DOHH2 (cell line): ENCODE data around the gene SUPT3H.

ENCODE experiments used
- H3F3A ChIP-seq: fragments of 200-600 bp; sonication (generic), shearing (Covaris generic); 2 replicates; pipeline ENCODE4 v1.6.0; 2016; ENCODE audit warnings: antibody characterized with exemption, mild to moderate bottlenecking; ENCODE audit not compliant: control insufficient read depth, insufficient read depth
- H3K27ac ChIP-seq: fragments of 200-600 bp; sonication (generic); 2 replicates; pipeline ENCODE4 v1.5.1; 2014; ENCODE audit warnings: low read depth, mild to moderate bottlenecking, low read length, moderate library complexity
- H3K27me3 ChIP-seq: fragments of 200-600 bp; sonication (generic); 2 replicates; pipeline ENCODE4 v1.6.1; 2014; ENCODE audit warnings: mild to moderate bottlenecking, low read length, mixed read lengths; ENCODE audit not compliant: control insufficient read depth
- H3K36me3 ChIP-seq: fragments of 200-600 bp; sonication (generic); 2 replicates; pipeline ENCODE4 v1.6.1; 2014; ENCODE audit warnings: mild to moderate bottlenecking, low read length, moderate library complexity, mixed read lengths; ENCODE audit not compliant: control insufficient read depth
- H3K4me1 ChIP-seq: fragments of 200-600 bp; sonication (generic); 2 replicates; pipeline ENCODE4 v1.6.1; 2014; ENCODE audit warnings: mild to moderate bottlenecking, low read length, mixed read lengths; ENCODE audit not compliant: control insufficient read depth
- H3K4me2 ChIP-seq: fragments of 200-600 bp; sonication (generic); 2 replicates; pipeline ENCODE4 v1.6.0; 2014; ENCODE audit warnings: mild to moderate bottlenecking, low read length, moderate library complexity
- H3K4me3 ChIP-seq: fragments of 200-600 bp; sonication (generic); 2 replicates; pipeline ENCODE4 v1.5.1; 2014; ENCODE audit warnings: mild to moderate bottlenecking, low read length, mixed read lengths
- H3K79me2 ChIP-seq: fragments of 200-600 bp; sonication (generic); 2 replicates; pipeline ENCODE4 v1.6.1; 2014; ENCODE audit warnings: mild to moderate bottlenecking, low read length, mixed read lengths; ENCODE audit not compliant: control insufficient read depth
- H3K9me2 ChIP-seq: fragments of 200-600 bp; sonication (generic); replicated peaks from 2 replicates; pipeline ENCODE4 v1.6.1; 2014; ENCODE audit warnings: mild to moderate bottlenecking, low read length, mixed read lengths; ENCODE audit not compliant: control insufficient read depth
- H3K9me3 ChIP-seq: fragments of 200-600 bp; sonication (generic); 2 replicates; pipeline ENCODE4 v1.6.1; 2014; ENCODE audit warnings: antibody characterized with exemption, low read length, mixed read lengths; ENCODE audit not compliant: control insufficient read depth, insufficient read depth
- H4K20me1 ChIP-seq: fragments of 200-600 bp; sonication (generic); 2 replicates; pipeline ENCODE4 v1.6.0; 2014; ENCODE audit warnings: low read depth, mild to moderate bottlenecking, antibody characterized with exemption, low read length, moderate library complexity; ENCODE audit not compliant: control insufficient read depth, insufficient read depth
- CTCF ChIP-seq: fragments of 200-600 bp; sonication (generic); IDR thresholded peaks from one replicate; pipeline ENCODE4 v1.5.1; 2014; ENCODE audit warnings: antibody characterized with exemption, mild to moderate bottlenecking, low read depth, low read length; ENCODE audit not compliant: poor library complexity, severe bottlenecking
- EZH2phosphoT487 ChIP-seq: fragments of 200-600 bp; sonication (generic); IDR thresholded peaks from 2 replicates; pipeline ENCODE4 v1.6.1; 2017; ENCODE audit warnings: borderline replicate concordance, mild to moderate bottlenecking, antibody characterized with exemption, low read length, moderate library complexity, mixed read lengths

SUPT3H gene

GRCh38 chr6:44842616-44843015 lies 535.1 kb downstream of the SUPT3H start:
- Histone ChIP-seq H3K4me3 (no peak overlapping the region), H3K4me2 (no peak overlapping the region), H3K79me2 (no peaks in the 10 kb centered on the region), H3K4me1 (no peaks in the 10 kb centered on the region), H3F3A (no peaks in the 10 kb centered on the region), H3K9me2 (no peaks in the 10 kb centered on the region), H4K20me1 (no peaks in the 10 kb centered on the region), H3K27me3 (no peaks in the 10 kb centered on the region), H3K36me3 (no peaks in the 10 kb centered on the region), H3K27ac (no peak overlapping the region), H3K9me3 (no peaks in the 10 kb centered on the region)
- TF ChIP-seq CTCF (no peak), EZH2phosphoT487 (no peak)

GRCh38 chr6:44841829-44842228 lies 535.9 kb downstream of the SUPT3H start:
- Histone ChIP-seq H3K27ac (no peak overlapping the region), H3K9me2 (no peaks in the 10 kb centered on the region), H3F3A (no peaks in the 10 kb centered on the region), H3K4me2 (no peak overlapping the region), H3K4me1 (no peaks in the 10 kb centered on the region), H3K4me3 (no peak overlapping the region), H4K20me1 (no peaks in the 10 kb centered on the region), H3K9me3 (no peaks in the 10 kb centered on the region), H3K36me3 (no peaks in the 10 kb centered on the region), H3K27me3 (peaks cover 6% of the 10 kb centered on the region; the same call in 1 of the 2 replicates), H3K79me2 (no peaks in the 10 kb centered on the region)
- no peak for TF ChIP-seq EZH2phosphoT487
- no peak for TF ChIP-seq CTCF

DNA sequence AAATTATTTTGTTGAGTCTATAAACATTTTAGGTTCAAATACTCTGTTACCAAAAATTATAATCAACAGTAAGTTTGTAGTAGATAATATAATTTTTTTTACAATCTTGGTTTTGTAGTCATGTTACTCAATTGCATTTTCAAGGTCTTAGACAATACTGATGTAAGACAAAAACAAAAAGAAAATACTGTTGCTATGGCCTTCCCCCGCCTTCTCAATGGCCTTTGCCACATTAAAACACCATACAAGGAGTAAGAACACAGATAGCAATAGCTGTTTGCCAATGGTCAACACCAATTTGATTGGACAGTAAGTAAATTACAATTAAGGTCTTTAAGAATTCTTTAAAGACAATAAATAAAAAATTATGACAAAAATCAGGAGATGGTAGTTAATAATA lies 540.0 kb downstream of the SUPT3H start:
- Histone ChIP-seq H3K27me3 (peaks cover 6% of the 10 kb centered on the region; the same call in 1 of the 2 replicates), H4K20me1 (no peaks in the 10 kb centered on the region), H3K36me3 (no peaks in the 10 kb centered on the region), H3K9me2 (no peaks in the 10 kb centered on the region), H3K4me3 (no peak overlapping the region), H3K79me2 (no peaks in the 10 kb centered on the region), H3K4me1 (no peaks in the 10 kb centered on the region), H3K27ac (no peak overlapping the region), H3F3A (no peaks in the 10 kb centered on the region), H3K4me2 (no peak overlapping the region), H3K9me3 (no peaks in the 10 kb centered on the region)
- TF ChIP-seq CTCF: no peak
- TF ChIP-seq EZH2phosphoT487: no peak
